Lung (tissue), 12 donors: ENCODE results near the gene MYNN. TPM values are rescaled to one million over a fixed set of nuclear protein-coding genes. Genes with fewer than 3 reads are reported as not detected.

Experiments used
- ATAC-seq: fragments of 200-7000 bp; cut with Tn5 transposase; one replicate; pipeline ENCODE4 v1.9.1; 2020; ENCODE audit warnings: moderate number of reproducible peaks; ENCODE audit not compliant: insufficient read depth, low FRiP score
- DNase-seq, 3 donors: peaks; one replicate each; pipeline ENCODE4 v3.0.0-alpha.2; 2013 to 2017
- H3K27ac ChIP-seq, 2 donors: one replicate each; pipeline ENCODE4 v1.5.1; 2013; ENCODE audit warnings: mild to moderate bottlenecking in 2 of 2, moderate library complexity in 2 of 2, control low read depth in 1 of 2, inconsistent platforms in 1 of 2, low read depth in 1 of 2, low read length in 1 of 2
- H3K27me3 ChIP-seq, 3 donors: one replicate each; pipeline ENCODE4 v1.5.1; 2013; ENCODE audit warnings: low read length in 2 of 3; ENCODE audit not compliant: control insufficient read depth in 3 of 3, insufficient read depth in 3 of 3
- H3K36me3 ChIP-seq, 4 donors: one replicate each; pipeline ENCODE4 v1.5.1; 2013; ENCODE audit warnings: low read length in 4 of 4, mild to moderate bottlenecking in 1 of 4, moderate library complexity in 1 of 4; ENCODE audit not compliant: control insufficient read depth in 4 of 4, insufficient read depth in 4 of 4
- H3K4me1 ChIP-seq, 5 donors: one replicate each; pipeline ENCODE4 v1.5.1; 2013; ENCODE audit warnings: low read length in 5 of 5, mild to moderate bottlenecking in 2 of 5, moderate library complexity in 1 of 5; ENCODE audit not compliant: control insufficient read depth in 5 of 5, insufficient read depth in 5 of 5
- H3K4me3 ChIP-seq: one replicate; pipeline ENCODE4 v1.5.1; 2013; ENCODE audit warnings: mild to moderate bottlenecking, control low read depth, moderate library complexity
- H3K9ac ChIP-seq, 2 donors: one replicate each; pipeline ENCODE4 v1.5.1; 2013; ENCODE audit warnings: low read length in 2 of 2, control low read depth in 1 of 2; ENCODE audit not compliant: insufficient read depth in 1 of 2
- H3K9me3 ChIP-seq, 4 donors: one replicate each; pipeline ENCODE4 v1.5.1; 2013; ENCODE audit warnings: low read length in 3 of 4, mild to moderate bottlenecking in 1 of 4, moderate library complexity in 1 of 4; ENCODE audit not compliant: control insufficient read depth in 4 of 4, insufficient read depth in 3 of 4
- CTCF ChIP-seq: IDR thresholded peaks from 2 replicates; pipeline ENCODE4 v1.5.1; 2012; ENCODE audit warnings: mild to moderate bottlenecking; ENCODE audit errors: control extremely low read depth, extremely low read depth
- WGBS, 2 donors: extraction: QIAGEN DNeasy Blood & Tissue Kit; methylation state at CpG; one replicate each; pipeline ENCODE4 v1.1.7; 2013; 5-methylcytosine and 5-hydroxymethylcytosine counted together
- polyA plus RNA-seq, 2 donors: library from polyadenylated mRNA; stranded (reverse); fragments of 200-250 nt; gene quantifications; one replicate each; pipeline ENCODE4 v1.2.1, GENCODE V29; 2013
- total RNA-seq, 2 donors: library from RNA; depleted of rRNA in 1 of 2; stranded (reverse); fragments of >200 nt in 1 of 2; gene quantifications; one replicate each; pipeline ENCODE4 v1.2.1, GENCODE V29; 2014 to 2021
- donor health status: control.
- donor health status: control.
- donor health status: Bipolar disorder and iron deficiency.
- donor health status: healthy.
- donor health status: DM: yes; HTN: yes; CAD: no.

The MYNN gene
- total and polyA plus RNA-seq, 4 donors, result 8.1 to 32.1 (median 10.0) TPM

- Histone ChIP-seq H3K4me1 (peaks cover 0 to 4% (median 0%) of the 10 kb centered on the region in 5 donors), H3K27me3 (no peaks in the 10 kb centered on the region), H3K4me3 (peak overlapping the region; percentile 79), H3K27ac (peak overlapping the region; percentile 98 to 100), H3K9ac (peak overlapping the region; percentile 93 to 94), H3K9me3 (peaks cover 0 to 3% (median 0%) of the 10 kb centered on the region in 4 donors), H3K36me3 (no peaks in the 10 kb centered on the region)
- TF ChIP-seq CTCF, result no peak
- WGBS, 2 donors, result 0 to 1% methylated on average over 45 to 46 of the region's 46 CpGs
- peak; percentile 60 to 72 (median 70) for DNase-seq
- ATAC-seq, result peak; percentile 59
Measured at GRCh38 chr3:169764312-169764881, 8.8 kb upstream of the MYNN start.

DNA sequence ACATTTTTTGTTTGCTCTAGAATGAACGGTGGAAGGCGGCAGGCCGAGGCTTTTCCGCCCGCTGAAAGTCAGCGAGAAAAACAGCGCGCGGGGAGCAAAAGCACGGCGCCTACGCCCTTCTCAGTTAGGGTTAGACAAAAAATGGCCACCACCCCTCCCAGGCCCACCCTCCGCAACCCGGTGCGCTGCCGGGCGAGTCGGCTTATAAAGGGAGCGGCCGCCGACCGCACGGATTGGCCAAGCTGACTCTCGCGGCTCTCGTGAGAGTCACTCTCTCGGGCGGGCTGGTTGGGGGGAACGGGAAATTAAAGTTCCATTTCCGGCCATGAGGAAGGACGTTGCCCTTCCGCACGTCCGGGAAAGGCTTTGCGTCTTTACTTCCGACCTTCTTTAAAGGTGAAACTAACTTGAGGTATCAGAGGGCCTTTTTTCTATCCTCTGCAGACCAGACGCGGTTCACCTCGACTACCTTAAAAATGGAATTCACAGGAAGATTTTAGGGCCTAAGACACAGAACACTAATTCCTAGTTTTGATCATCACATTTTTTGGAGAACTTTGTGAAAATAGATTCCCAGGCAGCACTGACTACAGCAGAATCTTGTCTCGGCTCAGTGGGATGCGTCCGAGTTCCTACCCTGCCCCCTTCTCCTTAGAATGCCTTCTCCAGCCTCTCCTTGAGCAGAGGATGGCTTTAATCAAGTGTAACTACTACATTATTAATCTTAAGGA lies 8.1 kb upstream of the MYNN start, which contains the start of gene TERC:
Gene TERC (minus strand): TSS at position 179 of the 731 bp plus-strand sequence.
- no peaks in the 10 kb centered on the region for H3K36me3 ChIP-seq
- peak; percentile 90 for ATAC-seq
- peak within 1 kb of the TSS; percentile 79 for H3K4me3 ChIP-seq
- peaks cover 0 to 4% (median 0%) of the 10 kb centered on the region in 5 donors for H3K4me1 ChIP-seq
- peak; percentile 95 to 97 (median 95) for DNase-seq
- H3K9me3 ChIP-seq, result peaks cover 0 to 3% (median 0%) of the 10 kb centered on the region in 4 donors
- TF ChIP-seq CTCF, result no peak
- peak within 1 kb of the TSS; percentile 98 to 100 for H3K27ac ChIP-seq
- WGBS, 2 donors, result 8 to 9% methylated on average over 42 of the region's 42 CpGs
- H3K27me3 ChIP-seq, result no peaks in the 10 kb centered on the region
- H3K9ac ChIP-seq, result peak within 1 kb of the TSS; percentile 93 to 94

DNA sequence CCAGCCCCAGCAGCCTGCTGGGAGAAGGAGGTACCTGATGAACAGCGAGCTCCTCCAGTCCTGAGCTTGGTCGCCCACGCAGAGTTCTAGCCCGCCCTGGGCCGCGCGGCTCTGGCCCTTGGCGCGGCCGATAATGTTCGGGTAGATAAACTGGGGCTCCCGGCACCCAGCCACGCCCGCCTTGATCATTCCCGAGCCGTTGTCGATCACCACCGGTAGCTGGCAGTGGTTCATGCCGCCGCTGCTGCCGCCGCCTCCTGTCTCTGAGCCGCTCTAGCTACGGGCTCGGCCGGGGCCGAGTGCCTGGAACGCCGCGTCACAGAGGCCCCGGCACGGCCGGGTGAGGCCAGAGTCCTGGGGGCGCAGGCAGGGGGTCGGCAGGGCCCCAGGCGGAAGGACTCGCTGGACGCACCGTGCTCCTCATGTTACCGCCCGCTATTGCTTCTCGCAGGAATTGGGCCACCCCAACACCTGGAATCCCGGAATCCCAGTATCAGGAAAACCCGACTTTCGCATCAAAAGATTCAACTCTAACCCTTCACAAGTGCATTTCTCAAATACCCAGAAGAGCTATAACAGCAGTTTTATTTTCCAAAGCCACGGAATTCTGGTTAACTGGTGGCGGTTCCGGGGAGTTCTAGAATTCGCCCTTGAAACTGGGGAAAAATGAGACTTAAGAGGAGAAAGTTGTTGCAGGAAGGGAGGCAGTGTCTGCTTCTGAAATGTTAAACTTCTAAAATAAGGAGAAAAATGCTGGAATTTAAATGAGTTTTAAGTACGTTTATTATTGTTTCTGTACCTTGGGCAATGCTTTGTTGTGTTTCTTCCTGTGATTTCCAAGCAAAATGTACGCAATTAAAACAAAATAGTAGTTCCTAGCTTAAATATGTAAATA lies 3.7 kb upstream of the MYNN start, which contains the start of gene ACTRT3:
Gene ACTRT3 (minus strand): TSS at position 275 of the 895 bp plus-strand sequence. CDS start 41 bp downstream, at position 234.
- WGBS, 2 donors, result 1 to 3% methylated on average over 51 of the region's 51 CpGs
- DNase-seq (peak; percentile 69 to 84 (median 74)), ATAC-seq (peak; percentile 2)
- H3K4me1 ChIP-seq, result peaks cover 0 to 9% (median 6%) of the 10 kb centered on the region in 5 donors
- peaks cover 0 to 4% (median 2%) of the 10 kb centered on the region in 4 donors for H3K36me3 ChIP-seq
- H3K9me3 ChIP-seq, result peaks cover 0 to 3% (median 0%) of the 10 kb centered on the region in 4 donors
- peak within 1 kb of the TSS; percentile 67 to 96 for H3K9ac ChIP-seq
- peak within 1 kb of the TSS; percentile 59 for H3K4me3 ChIP-seq
- no peaks in the 10 kb centered on the region for H3K27me3 ChIP-seq
- no peak for TF ChIP-seq CTCF
- H3K27ac ChIP-seq, result peak within 1 kb of the TSS; percentile 82 to 95
